K562 (cell line): Measurements from ENCODE around the gene HGS. TPM values are rescaled to one million over a fixed set of nuclear protein-coding genes. Genes with fewer than 3 reads are reported as not detected.
A peak's percentile ranks its signal among the peaks of the same experiment; 100 is the strongest.

ENCODE experiments used
- BCOR ChIP-seq: fragments of 450-650 bp; IDR thresholded peaks from 2 replicates; pipeline ENCODE4 v1.6.1; 2016
- EGR1 ChIP-seq: fragments of 450-650 bp; conservative IDR thresholded peaks from 2 replicates; pipeline ENCODE4 v1.6.1; 2017; ENCODE audit warnings: mild to moderate bottlenecking
- ESRRA ChIP-seq: fragments of 450-650 bp; IDR thresholded peaks from 2 replicates; pipeline ENCODE4 v1.6.1; 2014; ENCODE audit warnings: low read depth, mild to moderate bottlenecking, moderate library complexity, borderline replicate concordance
- KDM2B ChIP-seq: fragments of 250-450 bp; sonication (Bioruptor Pico); IDR thresholded peaks from 2 replicates; pipeline ENCODE4 v1.8.0; 2021; ENCODE audit warnings: mild to moderate bottlenecking, moderate library complexity
- PTTG1 ChIP-seq: fragments of 450-650 bp; IDR thresholded peaks from 2 replicates; pipeline ENCODE4 v1.6.1; 2016; ENCODE audit warnings: low read depth, mild to moderate bottlenecking, missing genetic modification characterization, missing compliant biosample characterization
- RBM39 ChIP-seq: fragments of 200-400 bp; formaldehyde crosslinking; optimal IDR thresholded peaks from 2 replicates; pipeline ENCODE3; 2018; ENCODE audit warnings: low read depth, low read length
- SOX6 ChIP-seq: fragments of 450-650 bp; IDR thresholded peaks from 2 replicates; pipeline ENCODE4 v1.6.1; 2014; ENCODE audit warnings: mild to moderate bottlenecking
- SPI1 ChIP-seq: IDR thresholded peaks from 2 replicates; pipeline ENCODE4 v1.6.1; 2011; ENCODE audit warnings: low read depth, low read length, control low read depth, borderline replicate concordance
- SRSF7 ChIP-seq: fragments of 200-400 bp; formaldehyde crosslinking; optimal IDR thresholded peaks from 2 replicates; pipeline ENCODE3; 2017; ENCODE audit warnings: mild to moderate bottlenecking, low read depth, low read length
- TRIM28 ChIP-seq: fragments of 450-650 bp; IDR thresholded peaks from 2 replicates; pipeline ENCODE4 v1.6.1; 2017
- polyA plus RNA-seq, 8 experiments: library from polyadenylated mRNA; depleted of rRNA in 4 of 8; stranded (reverse) in 5 of 8; unstranded in 3 of 8; fragments of >200 nt; fragmentation: Nextera tagmentation in 2 of 8; fragmentation: Illumina TruSeq in 1 of 8; extraction: Ambion mirVana in 2 of 8; extraction: Trizol in 1 of 8; gene quantifications; 2 replicates each; pipeline versions ENCODE4 v1.2.1 to v1.2.3, GENCODE V29; 2011 to 2014; ENCODE audit warnings: inconsistent platforms in 1 of 8, missing spikeins in 1 of 8
- total RNA-seq, 7 experiments: library from RNA; depleted of rRNA in 6 of 7; stranded (reverse); fragments of >200 nt in 6 of 7; fragmentation: Illumina TruSeq in 2 of 7; extraction: Trizol in 2 of 7; gene quantifications; 2 replicates each; pipeline versions ENCODE4 v1.2.1 to v1.2.3, GENCODE V29; 2011 to 2021; ENCODE audit warnings: low replicate concordance in 1 of 7
- TF ChIP-seq, protein P1 (sequence below): IDR thresholded peaks from 3 replicates; pipeline ENCODE4 v1.6.1; 2011; ENCODE audit warnings: borderline replicate concordance, mild to moderate bottlenecking, moderate library complexity; ENCODE audit not compliant: insufficient read length; ENCODE audit errors: extremely low read depth
- TF ChIP-seq, protein P2 (sequence below): fragments of 250-450 bp; sonication (Bioruptor Pico); IDR thresholded peaks from 2 replicates; pipeline ENCODE4 v1.4.0; 2020
- TF ChIP-seq, protein P3 (sequence below): fragments of 200-600 bp; sonication (generic); IDR thresholded peaks from one replicate; pipeline ENCODE4 v1.6.1; 2012; ENCODE audit warnings: mild to moderate bottlenecking, low read depth, low read length, inconsistent platforms

The HGS gene
- total and polyA plus RNA-seq, 9 of the 15 experiments (the other 6 are each of a cell fraction or from before 2014, with no cell fraction given): 3.9 to 176 (median 77.1) TPM

DNA sequence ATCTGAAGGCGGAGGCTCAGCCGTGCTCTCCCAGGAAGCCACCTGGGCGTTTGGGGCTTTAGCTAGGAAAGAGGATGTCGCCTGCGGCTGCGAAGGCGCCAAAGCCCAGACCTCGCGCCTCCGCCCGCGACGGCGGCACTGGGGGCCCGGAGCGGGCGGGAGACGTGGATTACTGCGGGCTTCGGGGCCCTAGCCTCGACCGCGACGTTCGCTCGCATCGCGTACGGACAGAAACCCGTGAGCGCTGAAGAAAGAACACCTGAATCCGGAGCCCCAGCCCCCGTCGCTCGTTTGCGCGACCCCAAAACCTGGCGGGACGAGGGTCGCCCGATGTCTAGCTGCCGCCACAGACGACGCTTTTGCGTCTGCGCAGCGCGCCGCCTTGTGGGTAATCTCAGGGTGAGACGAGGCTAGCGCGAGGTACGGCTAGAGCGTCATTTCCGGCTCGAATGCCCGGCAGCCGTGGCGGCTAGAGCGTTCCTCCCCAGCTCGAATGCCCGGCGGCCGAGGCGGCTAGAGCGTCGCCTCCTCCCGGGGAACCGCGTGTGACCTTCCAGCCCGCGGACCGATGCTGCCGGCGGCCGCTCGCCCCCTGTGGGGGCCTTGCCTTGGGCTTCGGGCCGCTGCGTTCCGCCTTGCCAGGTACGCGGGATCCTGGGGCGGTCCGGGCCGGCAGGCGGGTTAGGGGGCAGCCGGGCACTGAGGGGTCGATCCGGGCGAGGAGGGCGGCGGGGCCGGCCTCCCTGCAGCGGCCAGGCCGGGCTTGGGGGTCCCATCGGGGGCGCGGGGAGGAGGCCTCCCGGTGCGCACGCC lies 19.3 kb downstream of the HGS start, which contains the start of gene MRPL12 (continued):
- TF ChIP-seq, protein P1, sequence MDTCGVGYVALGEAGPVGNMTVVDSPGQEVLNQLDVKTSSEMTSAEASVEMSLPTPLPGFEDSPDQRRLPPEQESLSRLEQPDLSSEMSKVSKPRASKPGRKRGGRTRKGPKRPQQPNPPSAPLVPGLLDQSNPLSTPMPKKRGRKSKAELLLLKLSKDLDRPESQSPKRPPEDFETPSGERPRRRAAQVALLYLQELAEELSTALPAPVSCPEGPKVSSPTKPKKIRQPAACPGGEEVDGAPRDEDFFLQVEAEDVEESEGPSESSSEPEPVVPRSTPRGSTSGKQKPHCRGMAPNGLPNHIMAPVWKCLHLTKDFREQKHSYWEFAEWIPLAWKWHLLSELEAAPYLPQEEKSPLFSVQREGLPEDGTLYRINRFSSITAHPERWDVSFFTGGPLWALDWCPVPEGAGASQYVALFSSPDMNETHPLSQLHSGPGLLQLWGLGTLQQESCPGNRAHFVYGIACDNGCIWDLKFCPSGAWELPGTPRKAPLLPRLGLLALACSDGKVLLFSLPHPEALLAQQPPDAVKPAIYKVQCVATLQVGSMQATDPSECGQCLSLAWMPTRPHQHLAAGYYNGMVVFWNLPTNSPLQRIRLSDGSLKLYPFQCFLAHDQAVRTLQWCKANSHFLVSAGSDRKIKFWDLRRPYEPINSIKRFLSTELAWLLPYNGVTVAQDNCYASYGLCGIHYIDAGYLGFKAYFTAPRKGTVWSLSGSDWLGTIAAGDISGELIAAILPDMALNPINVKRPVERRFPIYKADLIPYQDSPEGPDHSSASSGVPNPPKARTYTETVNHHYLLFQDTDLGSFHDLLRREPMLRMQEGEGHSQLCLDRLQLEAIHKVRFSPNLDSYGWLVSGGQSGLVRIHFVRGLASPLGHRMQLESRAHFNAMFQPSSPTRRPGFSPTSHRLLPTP: no peak
- TF ChIP-seq BCOR (no peak), SOX6 (peak; percentile 60; the same call in 1 of the 2 replicates), SRSF7 (no peak), SPI1 (no peak), RBM39 (peak; percentile 46), ESRRA (peak; percentile 97), TRIM28 (no peak), EGR1 (no peak), PTTG1 (no peak), KDM2B (CRISPR knock-in tag) (peak; percentile 31; the same call in 1 of the 2 replicates)
- TF ChIP-seq, protein P2, sequence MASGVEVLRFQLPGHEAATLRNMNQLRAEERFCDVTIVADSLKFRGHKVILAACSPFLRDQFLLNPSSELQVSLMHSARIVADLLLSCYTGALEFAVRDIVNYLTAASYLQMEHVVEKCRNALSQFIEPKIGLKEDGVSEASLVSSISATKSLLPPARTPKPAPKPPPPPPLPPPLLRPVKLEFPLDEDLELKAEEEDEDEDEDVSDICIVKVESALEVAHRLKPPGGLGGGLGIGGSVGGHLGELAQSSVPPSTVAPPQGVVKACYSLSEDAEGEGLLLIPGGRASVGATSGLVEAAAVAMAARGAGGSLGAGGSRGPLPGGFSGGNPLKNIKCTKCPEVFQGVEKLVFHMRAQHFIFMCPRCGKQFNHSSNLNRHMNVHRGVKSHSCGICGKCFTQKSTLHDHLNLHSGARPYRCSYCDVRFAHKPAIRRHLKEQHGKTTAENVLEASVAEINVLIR (CRISPR knock-in tag): peak; percentile 85
- TF ChIP-seq, protein P3, sequence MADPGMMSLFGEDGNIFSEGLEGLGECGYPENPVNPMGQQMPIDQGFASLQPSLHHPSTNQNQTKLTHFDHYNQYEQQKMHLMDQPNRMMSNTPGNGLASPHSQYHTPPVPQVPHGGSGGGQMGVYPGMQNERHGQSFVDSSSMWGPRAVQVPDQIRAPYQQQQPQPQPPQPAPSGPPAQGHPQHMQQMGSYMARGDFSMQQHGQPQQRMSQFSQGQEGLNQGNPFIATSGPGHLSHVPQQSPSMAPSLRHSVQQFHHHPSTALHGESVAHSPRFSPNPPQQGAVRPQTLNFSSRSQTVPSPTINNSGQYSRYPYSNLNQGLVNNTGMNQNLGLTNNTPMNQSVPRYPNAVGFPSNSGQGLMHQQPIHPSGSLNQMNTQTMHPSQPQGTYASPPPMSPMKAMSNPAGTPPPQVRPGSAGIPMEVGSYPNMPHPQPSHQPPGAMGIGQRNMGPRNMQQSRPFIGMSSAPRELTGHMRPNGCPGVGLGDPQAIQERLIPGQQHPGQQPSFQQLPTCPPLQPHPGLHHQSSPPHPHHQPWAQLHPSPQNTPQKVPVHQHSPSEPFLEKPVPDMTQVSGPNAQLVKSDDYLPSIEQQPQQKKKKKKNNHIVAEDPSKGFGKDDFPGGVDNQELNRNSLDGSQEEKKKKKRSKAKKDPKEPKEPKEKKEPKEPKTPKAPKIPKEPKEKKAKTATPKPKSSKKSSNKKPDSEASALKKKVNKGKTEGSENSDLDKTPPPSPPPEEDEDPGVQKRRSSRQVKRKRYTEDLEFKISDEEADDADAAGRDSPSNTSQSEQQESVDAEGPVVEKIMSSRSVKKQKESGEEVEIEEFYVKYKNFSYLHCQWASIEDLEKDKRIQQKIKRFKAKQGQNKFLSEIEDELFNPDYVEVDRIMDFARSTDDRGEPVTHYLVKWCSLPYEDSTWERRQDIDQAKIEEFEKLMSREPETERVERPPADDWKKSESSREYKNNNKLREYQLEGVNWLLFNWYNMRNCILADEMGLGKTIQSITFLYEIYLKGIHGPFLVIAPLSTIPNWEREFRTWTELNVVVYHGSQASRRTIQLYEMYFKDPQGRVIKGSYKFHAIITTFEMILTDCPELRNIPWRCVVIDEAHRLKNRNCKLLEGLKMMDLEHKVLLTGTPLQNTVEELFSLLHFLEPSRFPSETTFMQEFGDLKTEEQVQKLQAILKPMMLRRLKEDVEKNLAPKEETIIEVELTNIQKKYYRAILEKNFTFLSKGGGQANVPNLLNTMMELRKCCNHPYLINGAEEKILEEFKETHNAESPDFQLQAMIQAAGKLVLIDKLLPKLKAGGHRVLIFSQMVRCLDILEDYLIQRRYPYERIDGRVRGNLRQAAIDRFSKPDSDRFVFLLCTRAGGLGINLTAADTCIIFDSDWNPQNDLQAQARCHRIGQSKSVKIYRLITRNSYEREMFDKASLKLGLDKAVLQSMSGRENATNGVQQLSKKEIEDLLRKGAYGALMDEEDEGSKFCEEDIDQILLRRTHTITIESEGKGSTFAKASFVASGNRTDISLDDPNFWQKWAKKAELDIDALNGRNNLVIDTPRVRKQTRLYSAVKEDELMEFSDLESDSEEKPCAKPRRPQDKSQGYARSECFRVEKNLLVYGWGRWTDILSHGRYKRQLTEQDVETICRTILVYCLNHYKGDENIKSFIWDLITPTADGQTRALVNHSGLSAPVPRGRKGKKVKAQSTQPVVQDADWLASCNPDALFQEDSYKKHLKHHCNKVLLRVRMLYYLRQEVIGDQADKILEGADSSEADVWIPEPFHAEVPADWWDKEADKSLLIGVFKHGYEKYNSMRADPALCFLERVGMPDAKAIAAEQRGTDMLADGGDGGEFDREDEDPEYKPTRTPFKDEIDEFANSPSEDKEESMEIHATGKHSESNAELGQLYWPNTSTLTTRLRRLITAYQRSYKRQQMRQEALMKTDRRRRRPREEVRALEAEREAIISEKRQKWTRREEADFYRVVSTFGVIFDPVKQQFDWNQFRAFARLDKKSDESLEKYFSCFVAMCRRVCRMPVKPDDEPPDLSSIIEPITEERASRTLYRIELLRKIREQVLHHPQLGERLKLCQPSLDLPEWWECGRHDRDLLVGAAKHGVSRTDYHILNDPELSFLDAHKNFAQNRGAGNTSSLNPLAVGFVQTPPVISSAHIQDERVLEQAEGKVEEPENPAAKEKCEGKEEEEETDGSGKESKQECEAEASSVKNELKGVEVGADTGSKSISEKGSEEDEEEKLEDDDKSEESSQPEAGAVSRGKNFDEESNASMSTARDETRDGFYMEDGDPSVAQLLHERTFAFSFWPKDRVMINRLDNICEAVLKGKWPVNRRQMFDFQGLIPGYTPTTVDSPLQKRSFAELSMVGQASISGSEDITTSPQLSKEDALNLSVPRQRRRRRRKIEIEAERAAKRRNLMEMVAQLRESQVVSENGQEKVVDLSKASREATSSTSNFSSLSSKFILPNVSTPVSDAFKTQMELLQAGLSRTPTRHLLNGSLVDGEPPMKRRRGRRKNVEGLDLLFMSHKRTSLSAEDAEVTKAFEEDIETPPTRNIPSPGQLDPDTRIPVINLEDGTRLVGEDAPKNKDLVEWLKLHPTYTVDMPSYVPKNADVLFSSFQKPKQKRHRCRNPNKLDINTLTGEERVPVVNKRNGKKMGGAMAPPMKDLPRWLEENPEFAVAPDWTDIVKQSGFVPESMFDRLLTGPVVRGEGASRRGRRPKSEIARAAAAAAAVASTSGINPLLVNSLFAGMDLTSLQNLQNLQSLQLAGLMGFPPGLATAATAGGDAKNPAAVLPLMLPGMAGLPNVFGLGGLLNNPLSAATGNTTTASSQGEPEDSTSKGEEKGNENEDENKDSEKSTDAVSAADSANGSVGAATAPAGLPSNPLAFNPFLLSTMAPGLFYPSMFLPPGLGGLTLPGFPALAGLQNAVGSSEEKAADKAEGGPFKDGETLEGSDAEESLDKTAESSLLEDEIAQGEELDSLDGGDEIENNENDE: no peak
